ENCODE results near the gene DCDC2C. TPM values are rescaled to one million over a fixed set of nuclear protein-coding genes. Genes with fewer than 3 reads are reported as not detected.

Gene DCDC2C
- total and polyA plus RNA-seq, 2 donors, result 0.21 to 0.38 TPM

DNA sequence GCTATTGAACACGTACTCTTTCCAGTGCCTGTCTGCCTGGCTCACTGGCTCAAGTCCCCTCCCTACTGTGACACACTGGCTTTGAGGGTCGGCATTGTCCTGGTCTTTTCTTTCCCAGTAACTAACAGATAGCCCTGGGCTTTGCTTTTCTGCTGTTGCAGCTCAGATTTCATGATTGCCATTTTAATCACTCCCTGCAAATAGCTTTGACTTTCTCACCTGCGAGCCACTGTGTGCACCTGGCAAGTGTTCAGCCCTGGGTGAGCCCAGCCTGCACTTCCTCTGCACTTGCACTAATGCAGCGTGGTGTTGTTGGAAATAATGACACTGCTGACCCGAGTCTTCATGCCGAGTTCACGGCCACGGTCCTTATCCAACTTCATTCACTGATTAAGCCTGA is 52.9 kb downstream of the DCDC2C start:
- H3K4me1 ChIP-seq (ENCODE audit: control insufficient read depth in 2 of 2, insufficient read depth in 2 of 2, low read length in 2 of 2), result no peaks in the 10 kb centered on the region
- H3K27ac ChIP-seq (ENCODE audit: low read depth in 1 of 2, low read length in 1 of 2), result no peak overlapping the region
- no peak overlapping the region for H3K4me3 ChIP-seq (ENCODE audit: low read length in 2 of 2)
- WGBS, result 88% methylated on average over 8 of the region's 8 CpGs
- H3K36me3 ChIP-seq (ENCODE audit: control insufficient read depth in 2 of 2, insufficient read depth in 2 of 2, low read length in 1 of 2), result no peaks in the 10 kb centered on the region
- DNase-seq (ENCODE audit: low read depth in 6 of 9, low spot score in 9 of 9), result no peak
- no peaks in the 10 kb centered on the region for H3K9me3 ChIP-seq (ENCODE audit: control insufficient read depth in 2 of 2, insufficient read depth in 1 of 2, low read length in 1 of 2)
- H3K27me3 ChIP-seq (ENCODE audit: control insufficient read depth in 2 of 2, insufficient read depth in 1 of 2, low read length in 1 of 2), result no peaks in the 10 kb centered on the region

DNA sequence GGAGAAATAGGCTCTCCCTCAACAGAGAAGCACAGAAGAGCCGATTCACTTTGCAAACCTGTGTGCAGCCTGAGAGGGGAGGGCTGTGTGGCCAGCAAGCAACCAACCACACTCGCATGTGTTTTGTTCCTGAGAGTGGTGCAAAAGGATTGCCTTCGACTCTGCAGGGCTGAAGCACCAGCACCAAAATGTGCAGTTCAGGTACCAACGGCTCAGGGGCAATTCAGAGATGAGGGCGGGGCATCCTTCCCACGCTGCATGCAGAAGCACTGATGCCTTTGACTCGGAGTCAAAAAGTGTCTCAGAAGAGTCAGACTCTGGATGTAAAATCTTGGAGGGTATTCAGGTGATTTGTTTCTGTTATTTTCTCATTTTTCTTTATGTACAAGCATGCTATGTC is 55.5 kb downstream of the DCDC2C start:
- Histone ChIP-seq H3K27me3 (ENCODE audit: control insufficient read depth in 2 of 2, insufficient read depth in 1 of 2, low read length in 1 of 2) (no peaks in the 10 kb centered on the region), H3K9me3 (ENCODE audit: control insufficient read depth in 2 of 2, insufficient read depth in 1 of 2, low read length in 1 of 2) (no peaks in the 10 kb centered on the region), H3K4me3 (ENCODE audit: low read length in 2 of 2) (no peak overlapping the region), H3K4me1 (ENCODE audit: control insufficient read depth in 2 of 2, insufficient read depth in 2 of 2, low read length in 2 of 2) (no peaks in the 10 kb centered on the region), H3K36me3 (ENCODE audit: control insufficient read depth in 2 of 2, insufficient read depth in 2 of 2, low read length in 1 of 2) (no peaks in the 10 kb centered on the region), H3K27ac (ENCODE audit: low read depth in 1 of 2, low read length in 1 of 2) (no peak overlapping the region)
- DNase-seq (ENCODE audit: low read depth in 6 of 9, low spot score in 9 of 9), result no peak
- 85% methylated on average over 7 of the region's 7 CpGs for WGBS

- H3K27me3 ChIP-seq (ENCODE audit: control insufficient read depth in 2 of 2, insufficient read depth in 1 of 2, low read length in 1 of 2), result no peaks in the 10 kb centered on the region
- H3K4me1 ChIP-seq (ENCODE audit: control insufficient read depth in 2 of 2, insufficient read depth in 2 of 2, low read length in 2 of 2), result no peaks in the 10 kb centered on the region
- no peaks in the 10 kb centered on the region for H3K36me3 ChIP-seq (ENCODE audit: control insufficient read depth in 2 of 2, insufficient read depth in 2 of 2, low read length in 1 of 2)
- DNase-seq (ENCODE audit: low read depth in 6 of 9, low spot score in 9 of 9), result no peak
- H3K9me3 ChIP-seq (ENCODE audit: control insufficient read depth in 2 of 2, insufficient read depth in 1 of 2, low read length in 1 of 2), result no peaks in the 10 kb centered on the region
- H3K4me3 ChIP-seq (ENCODE audit: low read length in 2 of 2), result no peak overlapping the region
- WGBS, result 77% methylated on average over 7 of the region's 7 CpGs
- no peak overlapping the region for H3K27ac ChIP-seq (ENCODE audit: low read depth in 1 of 2, low read length in 1 of 2)
Observed at GRCh38 chr2:3759331-3759730, 56.0 kb downstream of the DCDC2C start.

DNA sequence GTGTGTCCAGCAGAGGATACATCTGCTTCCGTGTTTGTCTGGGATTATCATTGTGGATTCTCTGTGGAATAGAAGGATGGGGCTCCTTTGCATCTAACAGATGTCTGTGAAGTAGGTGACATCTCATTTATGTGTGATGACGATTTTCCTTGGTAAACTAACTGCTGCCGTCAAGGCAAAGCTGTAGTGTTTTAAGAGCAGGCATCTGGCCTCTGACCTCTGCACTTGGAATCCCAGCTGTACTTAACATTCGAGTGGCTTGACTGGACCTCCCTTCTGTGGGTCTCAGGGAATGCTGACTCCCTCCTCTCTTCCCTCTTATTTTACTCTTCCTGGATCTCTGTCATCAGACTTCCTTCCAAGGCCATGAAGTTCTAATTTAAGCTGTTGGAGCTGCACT is 56.4 kb downstream of the DCDC2C start:
- Histone ChIP-seq H3K4me1 (ENCODE audit: control insufficient read depth in 2 of 2, insufficient read depth in 2 of 2, low read length in 2 of 2) (no peaks in the 10 kb centered on the region), H3K27me3 (ENCODE audit: control insufficient read depth in 2 of 2, insufficient read depth in 1 of 2, low read length in 1 of 2) (no peaks in the 10 kb centered on the region), H3K4me3 (ENCODE audit: low read length in 2 of 2) (no peak overlapping the region), H3K36me3 (ENCODE audit: control insufficient read depth in 2 of 2, insufficient read depth in 2 of 2, low read length in 1 of 2) (no peaks in the 10 kb centered on the region), H3K27ac (ENCODE audit: low read depth in 1 of 2, low read length in 1 of 2) (no peak overlapping the region), H3K9me3 (ENCODE audit: control insufficient read depth in 2 of 2, insufficient read depth in 1 of 2, low read length in 1 of 2) (no peaks in the 10 kb centered on the region)
- no peak for DNase-seq (ENCODE audit: low read depth in 6 of 9, low spot score in 9 of 9)
- 94% methylated on average over 4 of the region's 4 CpGs for WGBS

DNA sequence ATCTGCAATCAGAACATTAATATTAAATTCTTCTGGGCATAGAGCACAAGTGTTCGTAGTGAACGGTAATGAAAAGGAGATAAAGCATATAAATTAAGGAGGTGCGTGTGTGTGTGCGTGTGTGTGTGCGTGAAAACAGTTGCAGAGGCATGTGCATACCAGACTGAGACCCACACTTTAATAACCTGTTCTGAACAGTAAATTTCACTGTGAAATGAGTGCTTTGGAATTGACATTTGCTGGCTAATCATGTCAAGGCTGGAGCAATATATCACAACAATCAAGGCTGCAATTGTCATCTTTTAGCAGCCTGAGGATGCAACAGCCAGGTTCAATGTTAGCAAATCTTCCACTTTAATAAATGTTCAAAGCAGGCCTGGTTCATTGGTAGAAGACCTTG is 57.9 kb downstream of the DCDC2C start:
- 97% methylated on average over 5 of the region's 5 CpGs for WGBS
- H3K36me3 ChIP-seq (ENCODE audit: control insufficient read depth in 2 of 2, insufficient read depth in 2 of 2, low read length in 1 of 2), result no peaks in the 10 kb centered on the region
- DNase-seq (ENCODE audit: low read depth in 6 of 9, low spot score in 9 of 9), result no peak
- no peaks in the 10 kb centered on the region for H3K4me1 ChIP-seq (ENCODE audit: control insufficient read depth in 2 of 2, insufficient read depth in 2 of 2, low read length in 2 of 2)
- H3K27me3 ChIP-seq (ENCODE audit: control insufficient read depth in 2 of 2, insufficient read depth in 1 of 2, low read length in 1 of 2), result no peaks in the 10 kb centered on the region
- no peaks in the 10 kb centered on the region for H3K9me3 ChIP-seq (ENCODE audit: control insufficient read depth in 2 of 2, insufficient read depth in 1 of 2, low read length in 1 of 2)
- H3K27ac ChIP-seq (ENCODE audit: low read depth in 1 of 2, low read length in 1 of 2), result no peak overlapping the region
- H3K4me3 ChIP-seq (ENCODE audit: low read length in 2 of 2), result no peak overlapping the region

DNA sequence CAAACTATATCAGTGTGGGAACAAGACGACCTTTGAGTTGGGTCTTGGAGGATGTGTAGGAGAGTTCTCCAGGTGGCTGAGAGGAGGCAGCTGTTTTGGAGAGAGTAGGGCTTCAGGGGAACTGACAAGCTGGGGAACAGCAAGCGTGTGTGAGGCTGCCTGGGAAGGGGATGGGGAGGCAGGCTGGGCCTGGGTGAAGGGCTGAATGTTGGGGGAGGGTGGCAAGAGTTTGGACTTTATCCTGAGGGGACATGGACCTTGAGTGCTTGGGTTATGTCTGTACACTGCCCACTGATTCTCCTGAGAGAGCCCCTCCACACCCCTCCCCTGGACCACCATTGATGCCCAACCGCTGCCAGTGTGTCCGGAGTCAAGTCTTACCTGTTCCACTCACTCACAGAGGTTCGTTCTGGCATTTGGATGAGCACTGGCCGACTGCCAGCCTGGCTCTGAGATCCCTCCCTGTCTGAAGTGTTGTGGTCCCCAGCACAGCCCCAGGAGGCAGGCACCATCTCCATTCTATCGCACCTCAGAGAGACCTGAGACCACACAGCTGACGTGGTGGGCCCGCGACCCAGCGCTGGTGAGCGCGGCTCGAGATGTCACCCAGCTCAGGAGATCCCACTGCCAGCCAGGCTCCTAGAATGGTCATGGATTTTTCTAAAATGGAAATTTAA is 59.5 kb downstream of the DCDC2C start:
- H3K9me3 ChIP-seq (ENCODE audit: control insufficient read depth in 2 of 2, insufficient read depth in 1 of 2, low read length in 1 of 2), result no peaks in the 10 kb centered on the region
- 97% methylated on average over 14 of the region's 14 CpGs for WGBS
- H3K4me1 ChIP-seq (ENCODE audit: control insufficient read depth in 2 of 2, insufficient read depth in 2 of 2, low read length in 2 of 2), result no peaks in the 10 kb centered on the region
- no peaks in the 10 kb centered on the region for H3K36me3 ChIP-seq (ENCODE audit: control insufficient read depth in 2 of 2, insufficient read depth in 2 of 2, low read length in 1 of 2)
- H3K27ac ChIP-seq (ENCODE audit: low read depth in 1 of 2, low read length in 1 of 2), result no peak overlapping the region
- no peaks in the 10 kb centered on the region for H3K27me3 ChIP-seq (ENCODE audit: control insufficient read depth in 2 of 2, insufficient read depth in 1 of 2, low read length in 1 of 2)
- no peak for DNase-seq (ENCODE audit: low read depth in 6 of 9, low spot score in 9 of 9)
- H3K4me3 ChIP-seq (ENCODE audit: low read length in 2 of 2), result no peak overlapping the region

DNA sequence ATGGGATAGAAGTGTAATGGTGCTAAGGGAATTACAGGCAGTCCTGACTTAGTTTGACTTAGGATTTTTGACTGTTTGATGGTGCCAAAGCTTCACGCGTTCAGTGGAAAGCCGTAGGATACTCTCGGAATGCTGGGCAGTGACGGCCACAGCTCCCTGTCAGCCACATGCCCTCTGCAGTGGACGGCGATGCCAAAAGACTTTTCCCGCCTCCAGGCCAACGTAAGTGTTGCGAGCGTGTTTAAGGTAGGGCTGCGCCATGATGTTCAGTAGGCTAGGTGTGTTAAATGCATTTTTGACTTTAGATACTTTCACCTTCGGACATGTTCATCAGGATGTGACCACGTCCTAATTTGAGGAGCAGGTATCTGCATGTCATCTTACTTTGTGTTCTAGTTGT is 63.4 kb downstream of the DCDC2C start:
- no peak overlapping the region for H3K27ac ChIP-seq (ENCODE audit: low read depth in 1 of 2, low read length in 1 of 2)
- WGBS, result 96% methylated on average over 14 of the region's 14 CpGs
- DNase-seq (ENCODE audit: low read depth in 6 of 9, low spot score in 9 of 9), result no peak
- no peaks in the 10 kb centered on the region for H3K9me3 ChIP-seq (ENCODE audit: control insufficient read depth in 2 of 2, insufficient read depth in 1 of 2, low read length in 1 of 2)
- H3K36me3 ChIP-seq (ENCODE audit: control insufficient read depth in 2 of 2, insufficient read depth in 2 of 2, low read length in 1 of 2), result no peaks in the 10 kb centered on the region
- no peaks in the 10 kb centered on the region for H3K27me3 ChIP-seq (ENCODE audit: control insufficient read depth in 2 of 2, insufficient read depth in 1 of 2, low read length in 1 of 2)
- H3K4me3 ChIP-seq (ENCODE audit: low read length in 2 of 2), result no peak overlapping the region
- H3K4me1 ChIP-seq (ENCODE audit: control insufficient read depth in 2 of 2, insufficient read depth in 2 of 2, low read length in 2 of 2), result no peaks in the 10 kb centered on the region

GRCh38 chr2:3768960-3769765 is 65.8 kb downstream of the DCDC2C start:
- H3K4me3 ChIP-seq (ENCODE audit: low read length in 2 of 2), result no peak overlapping the region
- no peaks in the 10 kb centered on the region for H3K27me3 ChIP-seq (ENCODE audit: control insufficient read depth in 2 of 2, insufficient read depth in 1 of 2, low read length in 1 of 2)
- no peak for DNase-seq (ENCODE audit: low read depth in 6 of 9, low spot score in 9 of 9)
- 96% methylated on average over 21 of the region's 21 CpGs for WGBS
- H3K4me1 ChIP-seq (ENCODE audit: control insufficient read depth in 2 of 2, insufficient read depth in 2 of 2, low read length in 2 of 2), result no peaks in the 10 kb centered on the region
- H3K36me3 ChIP-seq (ENCODE audit: control insufficient read depth in 2 of 2, insufficient read depth in 2 of 2, low read length in 1 of 2), result no peaks in the 10 kb centered on the region
- no peak overlapping the region for H3K27ac ChIP-seq (ENCODE audit: low read depth in 1 of 2, low read length in 1 of 2)
- peaks cover 0 to 1% of the 10 kb centered on the region in 2 donors for H3K9me3 ChIP-seq (ENCODE audit: control insufficient read depth in 2 of 2, insufficient read depth in 1 of 2, low read length in 1 of 2)

DNA sequence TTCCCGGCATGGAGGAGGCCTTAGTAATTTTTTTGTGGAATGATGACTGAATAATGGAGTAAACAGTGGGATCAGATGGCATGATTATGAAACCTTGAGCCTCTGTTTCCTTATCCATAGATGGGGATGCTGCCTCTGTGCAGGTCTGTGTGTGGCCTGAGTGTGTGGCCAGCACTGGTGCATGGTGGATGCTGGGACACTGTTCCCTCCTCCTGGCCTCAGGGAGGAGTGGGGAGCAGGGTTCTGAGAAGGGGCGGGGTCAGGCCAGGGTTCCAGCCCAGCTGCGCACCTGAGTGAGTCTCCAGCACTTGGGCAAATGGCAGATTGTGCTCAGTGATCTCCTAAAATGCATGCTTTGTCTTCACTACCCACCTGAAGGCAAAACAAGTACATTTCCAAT is 66.4 kb downstream of the DCDC2C start:
- Histone ChIP-seq H3K4me3 (ENCODE audit: low read length in 2 of 2) (no peak overlapping the region), H3K4me1 (ENCODE audit: control insufficient read depth in 2 of 2, insufficient read depth in 2 of 2, low read length in 2 of 2) (no peaks in the 10 kb centered on the region), H3K9me3 (ENCODE audit: control insufficient read depth in 2 of 2, insufficient read depth in 1 of 2, low read length in 1 of 2) (peaks cover 0 to 3% of the 10 kb centered on the region in 2 donors), H3K27me3 (ENCODE audit: control insufficient read depth in 2 of 2, insufficient read depth in 1 of 2, low read length in 1 of 2) (no peaks in the 10 kb centered on the region), H3K27ac (ENCODE audit: low read depth in 1 of 2, low read length in 1 of 2) (no peak overlapping the region), H3K36me3 (ENCODE audit: control insufficient read depth in 2 of 2, insufficient read depth in 2 of 2, low read length in 1 of 2) (no peaks in the 10 kb centered on the region)
- DNase-seq (ENCODE audit: low read depth in 6 of 9, low spot score in 9 of 9), result no peak
- 92% methylated on average over 3 of the region's 3 CpGs for WGBS

Data from thymus (tissue), 11 donors.